ENCODE measurements around the gene IL17F.

The IL17F gene

GRCh38 chr6:52189974-52190373, 54.3 kb downstream of the IL17F start:
- DNase-seq (ENCODE audit: low spot score), result no peak

GRCh38 chr6:52187098-52187497, 57.2 kb downstream of the IL17F start:
- no peak for DNase-seq (ENCODE audit: low spot score)
